GM04503 (cell line): ENCODE measurements around the gene UHRF2.
A peak's percentile ranks its signal among the peaks of the same experiment; 100 is the strongest.
"Not testable (repeated sequence)": the region's sequence is repeated elsewhere in the genome, so short reads cannot be mapped to it uniquely, and the experiment has no call there.

Experiments used
- DNase-seq: peaks from one replicate; pipeline ENCODE4 v3.0.0-alpha.2; 2012; ENCODE audit warnings: low read depth

The UHRF2 gene

GRCh38 chr9:6489099-6489498 lies 76.1 kb downstream of the UHRF2 start:
- no peak for DNase-seq

GRCh38 chr9:6490863-6491262 lies 77.9 kb downstream of the UHRF2 start:
- DNase-seq = no peak

- DNase-seq = no peak
These were observed 82.5 kb downstream of the UHRF2 start for GRCh38 chr9:6495466-6495865.

GRCh38 chr9:6498982-6499381 lies 86.0 kb downstream of the UHRF2 start:
- peak; percentile 3 for DNase-seq

- no peak for DNase-seq
These were observed 88.7 kb downstream of the UHRF2 start for GRCh38 chr9:6501526-6502210.

GRCh38 chr9:6502399-6502798 lies 89.4 kb downstream of the UHRF2 start:
- DNase-seq = no peak

- DNase-seq = no peak
These were observed 93.6 kb downstream of the UHRF2 start for GRCh38 chr9:6506571-6506970.

- no peak for DNase-seq
These were observed 99.2 kb downstream of the UHRF2 start for GRCh38 chr9:6512085-6512657.

GRCh38 chr9:6522263-6522662 lies 109.3 kb downstream of the UHRF2 start:
- DNase-seq = no peak

GRCh38 chr9:6525326-6526045 lies 112.5 kb downstream of the UHRF2 start:
- DNase-seq = no peak

GRCh38 chr9:6535594-6535993 lies 122.6 kb downstream of the UHRF2 start:
- DNase-seq = no peak

- no peak for DNase-seq
These were observed 125.7 kb downstream of the UHRF2 start for GRCh38 chr9:6538666-6539071.

GRCh38 chr9:6542617-6543016 lies 129.6 kb downstream of the UHRF2 start:
- DNase-seq = not testable (repeated sequence)

- no peak for DNase-seq
These were observed 130.2 kb downstream of the UHRF2 start for GRCh38 chr9:6543204-6543603.

- DNase-seq = no peak
These were observed 132.2 kb downstream of the UHRF2 start for GRCh38 chr9:6545017-6545691.

GRCh38 chr9:6549106-6549800 lies 136.3 kb downstream of the UHRF2 start:
- no peak for DNase-seq

- no peak for DNase-seq
These were observed 138.1 kb downstream of the UHRF2 start for GRCh38 chr9:6551136-6551535.

- no peak for DNase-seq
These were observed 139.0 kb downstream of the UHRF2 start for GRCh38 chr9:6552033-6552432.

- DNase-seq = no peak
These were observed 139.6 kb downstream of the UHRF2 start for GRCh38 chr9:6552498-6553121.

- DNase-seq = no peak
These were observed 140.9 kb downstream of the UHRF2 start for GRCh38 chr9:6553866-6554265.
